K562 (cell line): ENCODE results near the gene DNPEP. TPM values are rescaled to one million over a fixed set of nuclear protein-coding genes. Genes with fewer than 3 reads are reported as not detected.

Source experiments
- ATAC-seq: fragments of 200-7000 bp; cut with Tn5 transposase; 3 replicates; pipeline ENCODE4 v1.9.1; 2020; ENCODE audit warnings: moderate library complexity
- BruUV-seq: library from RNA; stranded (reverse); fragments of 400-500 nt; replicated peaks from 2 replicates; lab custom pipeline; 2021; lab: Mats Ljungman, UMichigan
- CTCF ChIA-PET: fragments of 300-600 bp; formaldehyde crosslinking; extraction: SDS; loops from one replicate; lab custom pipeline; 2021; ENCODE audit warnings: low intra/inter-chr PET ratio; lab: Yijun Ruan, JAX
- POLR2A ChIA-PET: fragments of 300-600, 350-650 bp; sonication (Branson Sonifier 250); formaldehyde crosslinking; extraction: SDS; loops from one replicate; lab custom pipeline; 2021; ENCODE audit warnings: antibody characterized with exemption, inconsistent platforms; lab: Yijun Ruan, JAX
- DNase-seq, 4 experiments: peaks; one replicate each; pipeline versions ENCODE4 v3.0.0 to v3.0.0-alpha.2; 2011 to 2018; ENCODE audit warnings: low spot score in 3 of 4, mixed read lengths in 3 of 4; ENCODE audit errors: extremely low read depth in 1 of 4
- FAIRE-seq: peaks from 2 replicates; lab custom pipeline; 2011; peaks lifted over from hg19 to GRCh38; lab: Jason Lieb, UNC
- H2AFZ ChIP-seq: 2 replicates; pipeline ENCODE4 v1.6.0; 2011; ENCODE audit warnings: low read depth, low read length, control low read depth, inconsistent platforms
- H3K27ac ChIP-seq: fragments of 200-600 bp; 3 replicates; pipeline ENCODE4 v1.8.0; 2011; ENCODE audit warnings: low read depth, mild to moderate bottlenecking, control low read depth, inconsistent platforms, low read length, moderate library complexity, mixed read lengths; ENCODE audit errors: extremely low read depth
- H3K27me3 ChIP-seq, 2 experiments: fragments of 300-600 bp in 1 of 2; 2 replicates in 1 of 2; 3 replicates in 1 of 2; pipeline versions ENCODE4 v1.6.0 to v1.8.0; 2011; ENCODE audit warnings: inconsistent platforms in 2 of 2, low read length in 2 of 2, mild to moderate bottlenecking in 1 of 2, mixed read lengths in 1 of 2, moderate library complexity in 1 of 2; ENCODE audit not compliant: control insufficient read depth in 2 of 2, insufficient read depth in 2 of 2
- H3K36me3 ChIP-seq: fragments of 300-600 bp; 3 replicates; pipeline ENCODE4 v1.8.0; 2011; ENCODE audit warnings: mild to moderate bottlenecking, low read length, inconsistent platforms; ENCODE audit not compliant: control insufficient read depth, insufficient read depth
- H3K4me1 ChIP-seq, 2 experiments: fragments of 200-600 bp in 1 of 2; replicated peaks in 1 of 2; 2 replicates in 1 of 2; 3 replicates in 1 of 2; pipeline versions ENCODE4 v1.5.1 to v1.8.0; 2011; ENCODE audit warnings: inconsistent platforms in 2 of 2, low read length in 2 of 2, mild to moderate bottlenecking in 1 of 2, mixed read lengths in 1 of 2, moderate library complexity in 1 of 2; ENCODE audit not compliant: control insufficient read depth in 2 of 2, insufficient read depth in 2 of 2
- H3K4me2 ChIP-seq: 2 replicates; pipeline ENCODE4 v1.6.1; 2011; ENCODE audit warnings: low read length, control low read depth, inconsistent platforms, mixed read lengths; ENCODE audit not compliant: insufficient read depth
- H3K4me3 ChIP-seq: fragments of 200-600 bp; sonication (generic), shearing (Covaris generic); 2 replicates; pipeline ENCODE4 v1.5.1; 2016; ENCODE audit warnings: control low read depth, inconsistent platforms
- H3K79me2 ChIP-seq: fragments of 200-600 bp; 3 replicates; pipeline ENCODE4 v1.8.0; 2011; ENCODE audit warnings: low read length, inconsistent platforms; ENCODE audit not compliant: control insufficient read depth, insufficient read depth
- H3K9ac ChIP-seq, 2 experiments: 2 replicates each; pipeline versions ENCODE4 v1.6.0 to v1.6.1; 2011; ENCODE audit warnings: low read depth in 2 of 2, low read length in 2 of 2, control low read depth in 1 of 2, inconsistent platforms in 1 of 2, mild to moderate bottlenecking in 1 of 2, mixed read lengths in 1 of 2; ENCODE audit not compliant: insufficient read depth in 1 of 2
- H3K9me1 ChIP-seq: one replicate; pipeline ENCODE4 v1.6.0; 2011; ENCODE audit warnings: inconsistent platforms, mild to moderate bottlenecking, low read length, moderate library complexity; ENCODE audit not compliant: control insufficient read depth, insufficient read depth
- H3K9me3 ChIP-seq: replicated peaks from 2 replicates; pipeline ENCODE4 v1.5.1; 2011; ENCODE audit warnings: low read depth, low read length, inconsistent platforms; ENCODE audit not compliant: control insufficient read depth, insufficient read depth
- H4K20me1 ChIP-seq: replicated peaks from 2 replicates; pipeline ENCODE4 v1.6.1; 2011; ENCODE audit warnings: low read length, inconsistent platforms, mixed read lengths; ENCODE audit not compliant: control insufficient read depth, insufficient read depth
- CUX1 ChIP-seq: fragments of 200-800 bp; sonication (Bioruptor generic); IDR thresholded peaks from 2 replicates; pipeline ENCODE4 v1.6.1; 2016; ENCODE audit warnings: missing genetic modification characterization, missing compliant biosample characterization
- HDAC6 ChIP-seq: IDR thresholded peaks from 2 replicates; pipeline ENCODE4 v1.6.1; 2012; ENCODE audit warnings: low read depth, mild to moderate bottlenecking, control low read depth, inconsistent platforms, low read length, moderate library complexity
- IRF1 ChIP-seq: sonication (generic); formaldehyde crosslinking; IDR thresholded peaks from 2 replicates; pipeline ENCODE4 v1.8.0; 2022; ENCODE audit warnings: missing genetic modification reagents, mild to moderate bottlenecking, borderline replicate concordance
- XRCC5 ChIP-seq: fragments of 200-400 bp; formaldehyde crosslinking; IDR thresholded peaks from 2 replicates; pipeline ENCODE4 v1.6.1; 2017; ENCODE audit warnings: low read depth, mild to moderate bottlenecking, low read length
- ZBTB17 ChIP-seq: fragments of 450-650 bp; formaldehyde crosslinking; IDR thresholded peaks from 2 replicates; pipeline ENCODE4 v1.4.0; 2020; ENCODE audit warnings: mild to moderate bottlenecking
- ZNF23 ChIP-seq: fragments of 250-450 bp; sonication (Bioruptor Pico); IDR thresholded peaks from 2 replicates; pipeline ENCODE4 v1.4.0; 2020; ENCODE audit warnings: mild to moderate bottlenecking
- WGBS: fragments of 100-300 bp; shearing (Covaris generic); methylation state at CpG from one replicate; pipeline ENCODE4 v1.1.6; 2016; ENCODE audit warnings: low coverage, mixed read lengths; ENCODE audit not compliant: insufficient coverage; ENCODE audit errors: missing lambda C conversion rate; 5-methylcytosine and 5-hydroxymethylcytosine counted together
- in situ Hi-C: fragments of 300-500 bp; cut with MboI; formaldehyde crosslinking; loops from 4 replicates; pipeline ENCODE4 v1.15.0; 2018; ENCODE audit warnings: inconsistent platforms, mixed read lengths
- intact Hi-C: fragments of 100-400 bp; cut with micrococcal nuclease; formaldehyde crosslinking; loops from 2 replicates; pipeline ENCODE4 v1.14.2; 2022
- polyA plus RNA-seq, 8 experiments: library from polyadenylated mRNA; depleted of rRNA in 4 of 8; stranded (reverse) in 5 of 8; unstranded in 3 of 8; fragments of >200 nt; fragmentation: Nextera tagmentation in 2 of 8; fragmentation: Illumina TruSeq in 1 of 8; extraction: Ambion mirVana in 2 of 8; extraction: Trizol in 1 of 8; gene quantifications; 2 replicates each; pipeline versions ENCODE4 v1.2.1 to v1.2.3, GENCODE V29; 2011 to 2014; ENCODE audit warnings: inconsistent platforms in 1 of 8, missing spikeins in 1 of 8
- total RNA-seq, 7 experiments: library from RNA; depleted of rRNA in 6 of 7; stranded (reverse); fragments of >200 nt in 6 of 7; fragmentation: Illumina TruSeq in 2 of 7; extraction: Trizol in 2 of 7; gene quantifications; 2 replicates each; pipeline versions ENCODE4 v1.2.1 to v1.2.3, GENCODE V29; 2011 to 2021; ENCODE audit warnings: low replicate concordance in 1 of 7

Gene DNPEP
- total and polyA plus RNA-seq, 9 of the 15 experiments (the other 6 are each of a cell fraction or from before 2014, with no cell fraction given): 34.6 to 71.4 (median 45.5) TPM

GRCh38 chr2:219354582-219354981 lies 33.1 kb downstream of the DNPEP start:
- no peak for FAIRE-seq
- H3K27ac ChIP-seq: no peak overlapping the region
- ChIA-PET CTCF (no interaction called here), POLR2A (no interaction called here)
- no peaks in the 10 kb centered on the region for H3K9me1 ChIP-seq
- intact Hi-C loops (loop anchor here (5.0 kb wide), 1 partner anchor 57 kb away; no protein-coding TSS in a partner anchor), in situ Hi-C loops (no loop called here)
- H3K4me1 ChIP-seq: peaks cover 2 to 17% of the 10 kb centered on the region in 2 experiments; a peak in 4 of 5 replicates
- H3K4me3 ChIP-seq: no peak overlapping the region
- DNase-seq: no peak
- no peaks in the 10 kb centered on the region for H3K36me3 ChIP-seq
- no peak for ATAC-seq
- H3K4me2 ChIP-seq: no peak overlapping the region
- BruUV-seq: no TSS peak
- H3K9ac ChIP-seq: no peak overlapping the region; a peak in 1 of 4 replicates
- 6% methylated on average over 4 of the region's 4 CpGs for WGBS
- no peaks in the 10 kb centered on the region for H3K9me3 ChIP-seq
- no peak for TF ChIP-seq HDAC6
- H2AFZ ChIP-seq: no peak overlapping the region
- H3K79me2 ChIP-seq: no peaks in the 10 kb centered on the region
- H4K20me1 ChIP-seq: no peaks in the 10 kb centered on the region
- peaks cover 6 to 10% of the 10 kb centered on the region in 2 experiments; a peak in 3 of 5 replicates for H3K27me3 ChIP-seq

GRCh38 chr2:219353129-219353528 lies 34.6 kb downstream of the DNPEP start:
- no peak overlapping the region for H3K9ac ChIP-seq
- no peaks in the 10 kb centered on the region for H3K9me1 ChIP-seq
- no peak overlapping the region for H2AFZ ChIP-seq
- intact Hi-C loops: loop anchor here (5.0 kb wide), 1 partner anchor 56 kb away; no protein-coding TSS in a partner anchor
- no peaks in the 10 kb centered on the region for H3K9me3 ChIP-seq
- no peaks in the 10 kb centered on the region for H3K36me3 ChIP-seq
- no peak overlapping the region for H3K4me3 ChIP-seq
- no TSS peak for BruUV-seq
- TF ChIP-seq CUX1 (CRISPR knock-in tag) (no peak), ZBTB17 (0 out of 2 replicates have a peak, but pooled peaks have one; percentile 40), IRF1 (CRISPR knock-in tag) (no peak), XRCC5 (no peak), ZNF23 (peak; percentile 72; the same call in 1 of the 2 replicates)
- peaks cover 3 to 4% of the 10 kb centered on the region in 2 experiments; a peak in 3 of 5 replicates for H3K27me3 ChIP-seq
- no peak overlapping the region for H3K4me2 ChIP-seq
- no peaks in the 10 kb centered on the region for H3K79me2 ChIP-seq
- in situ Hi-C loops: no loop called here
- H4K20me1 ChIP-seq: no peaks in the 10 kb centered on the region
- 21% methylated on average over 4 of the region's 5 CpGs for WGBS
- FAIRE-seq (no peak), ATAC-seq (no peak), DNase-seq (no peak)
- no peak overlapping the region for H3K27ac ChIP-seq
- H3K4me1 ChIP-seq: peaks cover 2 to 7% of the 10 kb centered on the region in 2 experiments; a peak in 4 of 5 replicates
- ChIA-PET POLR2A (no interaction called here), CTCF (no interaction called here)
